Hematopoietic multipotent progenitor cell treated with erythropoietin and hydrocortisone succinate and interleukin-3 and kit ligand, for 8 days (in vitro differentiated cells): ENCODE measurements around the gene KIF4B.
A peak's percentile ranks its signal among the peaks of the same experiment; 100 is the strongest.
"Not testable (repeated sequence)": the region's sequence is repeated elsewhere in the genome, so short reads cannot be mapped to it uniquely, and the experiment has no call there.

ENCODE experiments used
- DNase-seq: peaks from one replicate; pipeline ENCODE4 v3.0.0-alpha.2; 2015

Gene KIF4B

DNA sequence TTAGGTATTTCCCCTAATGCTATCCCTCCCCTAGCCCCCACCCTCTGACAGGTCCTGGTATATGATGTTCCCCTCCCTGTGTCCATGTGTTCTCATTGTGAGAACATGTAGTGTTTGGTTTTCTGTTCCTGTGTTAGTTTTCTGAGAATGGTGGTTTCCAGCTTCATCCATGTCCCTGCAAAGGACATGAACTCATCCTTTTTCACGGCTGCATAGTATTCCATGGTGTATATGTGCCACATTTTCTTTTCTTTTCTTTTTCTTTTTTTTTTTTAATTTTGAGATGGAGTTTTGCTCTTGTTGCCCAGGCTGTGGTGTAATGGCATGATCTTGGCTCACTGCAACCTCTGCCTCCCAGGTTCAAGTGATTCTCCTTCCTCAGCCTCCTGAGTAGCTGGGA lies 7.3 kb upstream of the KIF4B start:
- DNase-seq = not testable (repeated sequence)

DNA sequence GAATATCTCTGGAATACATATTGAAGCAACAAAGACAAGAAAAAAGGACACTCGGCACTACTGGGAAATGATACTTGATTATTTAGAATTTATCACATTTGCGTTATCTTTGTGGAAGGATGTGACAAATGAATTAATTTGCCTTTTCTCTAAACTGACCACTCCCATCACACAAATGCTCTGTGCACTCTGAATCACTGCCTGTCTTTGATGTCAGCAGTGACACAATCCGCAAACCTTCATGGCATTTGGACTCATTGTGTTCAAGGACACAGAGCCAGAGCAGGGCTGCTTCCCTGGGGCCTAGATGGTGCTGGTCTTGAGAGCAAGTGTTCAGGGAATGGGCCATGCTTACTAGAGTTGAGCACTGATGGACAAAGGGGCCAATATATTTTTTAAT lies 4.9 kb upstream of the KIF4B start:
- DNase-seq = no peak

DNA sequence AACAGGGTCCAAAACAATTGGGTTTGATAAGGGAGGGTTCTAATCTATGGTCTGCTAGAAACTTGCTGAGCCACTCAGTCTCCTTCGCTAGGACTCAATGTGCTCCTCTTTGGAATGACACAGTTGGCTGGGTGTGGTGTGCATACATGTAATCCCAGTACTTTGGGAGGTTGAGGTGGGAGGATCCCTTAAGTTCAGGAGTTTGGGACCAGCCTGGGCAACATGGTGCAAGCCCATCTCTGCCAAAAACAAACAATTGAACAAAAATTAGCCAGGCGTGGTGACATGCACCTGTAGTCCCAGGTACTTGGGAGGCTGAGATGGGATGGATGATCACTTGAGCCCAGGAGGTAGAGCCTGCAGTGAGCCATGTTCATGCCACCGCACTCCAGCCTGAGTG lies 2.7 kb upstream of the KIF4B start:
- DNase-seq = no peak

DNA sequence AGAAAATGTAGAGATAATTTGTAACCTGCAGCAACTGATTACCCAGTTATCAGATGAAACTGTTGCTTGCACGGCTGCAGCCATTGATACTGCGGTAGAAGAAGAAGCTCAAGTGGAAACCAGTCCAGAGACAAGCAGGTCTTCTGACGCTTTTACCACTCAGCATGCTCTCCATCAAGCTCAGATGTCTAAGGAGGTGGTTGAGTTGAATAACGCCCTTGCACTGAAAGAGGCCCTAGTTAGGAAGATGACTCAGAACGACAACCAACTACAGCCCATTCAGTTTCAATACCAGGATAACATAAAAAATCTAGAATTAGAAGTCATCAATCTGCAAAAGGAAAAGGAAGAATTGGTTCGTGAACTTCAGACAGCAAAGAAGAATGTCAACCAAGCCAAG lies 1.7 kb downstream of the KIF4B start:
- DNase-seq = peak; percentile 21

DNA sequence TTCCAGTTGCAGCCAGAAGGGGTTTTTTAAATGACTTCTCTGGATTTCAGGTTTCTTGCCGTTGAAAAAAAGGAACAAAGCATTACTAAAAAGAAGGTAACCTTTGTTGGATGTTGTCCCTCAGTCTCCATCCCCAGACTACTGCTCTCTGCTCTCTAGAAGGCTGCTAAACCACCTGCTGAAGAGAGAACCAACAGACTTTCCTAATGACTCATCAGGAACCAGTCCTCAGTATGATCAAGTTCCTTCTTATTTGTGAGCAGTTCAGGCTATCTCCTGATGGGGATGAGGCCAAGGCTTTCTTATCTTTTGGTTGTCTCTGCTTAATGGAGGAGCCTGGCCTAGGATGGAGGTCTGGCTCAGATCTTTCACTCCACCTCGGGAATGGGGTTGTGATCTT lies 4.1 kb downstream of the KIF4B start:
- DNase-seq = peak; percentile 55

DNA sequence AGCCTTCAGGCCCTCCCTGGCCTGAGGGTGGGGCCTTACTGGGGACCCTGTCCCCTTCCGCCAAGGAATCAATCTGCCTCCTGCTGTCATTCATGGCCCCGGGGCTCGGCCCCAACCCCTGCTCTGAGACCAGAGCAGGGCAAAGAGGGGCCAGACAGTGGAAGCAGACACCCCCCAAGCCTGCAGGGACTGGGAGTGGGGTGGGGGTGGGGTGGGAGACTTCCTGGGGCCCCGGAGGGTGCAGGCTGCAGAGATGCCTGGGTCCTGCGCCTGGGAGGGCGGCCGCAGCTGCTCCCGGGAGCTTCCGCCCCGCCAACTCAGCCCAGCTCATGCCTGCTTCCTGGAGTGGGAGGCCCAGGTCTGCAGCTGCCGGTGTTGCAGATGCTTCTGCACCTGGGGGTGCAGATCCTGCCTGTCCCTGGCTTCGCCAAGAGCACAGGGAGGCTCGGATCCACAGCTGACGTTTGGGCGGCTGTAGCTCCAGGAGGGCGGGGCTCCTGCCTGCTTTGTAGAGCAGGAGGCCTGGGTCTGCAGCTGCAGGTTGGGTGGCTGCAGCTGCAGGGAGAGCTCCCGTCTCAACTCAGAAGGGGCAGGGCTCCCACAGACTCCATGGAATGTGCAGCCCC lies 6.2 kb downstream of the KIF4B start:
- DNase-seq = no peak

DNA sequence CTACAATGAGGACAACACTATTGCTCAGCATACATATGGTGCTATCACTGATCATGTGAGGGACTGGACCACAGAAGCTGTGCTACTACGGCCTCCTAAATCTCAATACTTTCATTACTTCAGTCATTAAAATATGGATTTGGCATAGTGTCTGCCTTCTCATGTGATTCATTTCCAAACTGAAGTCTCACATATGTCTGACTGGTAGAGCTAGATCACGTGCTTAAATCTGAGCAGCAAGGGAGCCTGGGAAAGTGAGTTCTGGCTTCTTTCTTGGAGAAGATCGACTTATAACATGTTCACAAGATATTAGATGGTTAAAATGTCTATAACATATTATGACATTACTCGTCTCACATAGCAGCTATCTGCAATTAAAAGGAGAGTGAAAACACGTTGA lies 8.3 kb downstream of the KIF4B start:
- no peak for DNase-seq

DNA sequence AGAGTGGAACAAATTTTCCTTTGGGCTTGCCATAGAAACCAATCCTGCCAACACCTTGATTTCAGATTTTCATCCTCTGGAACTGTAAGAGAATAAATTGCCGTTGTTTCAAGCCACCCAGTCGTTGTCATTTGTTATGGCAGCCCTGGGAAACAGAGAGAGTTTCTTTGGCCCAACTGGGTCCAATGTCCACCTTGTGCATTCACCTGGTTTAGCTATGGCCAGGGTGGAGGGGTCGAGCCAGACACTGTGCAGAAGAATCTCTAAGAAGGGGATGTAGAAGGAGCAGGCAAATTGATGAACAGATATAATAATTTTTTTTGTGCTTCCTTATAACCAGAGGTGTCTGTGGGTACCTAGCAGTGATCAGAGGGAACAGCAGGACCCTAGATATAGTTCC lies 9.8 kb downstream of the KIF4B start:
- DNase-seq = no peak

DNA sequence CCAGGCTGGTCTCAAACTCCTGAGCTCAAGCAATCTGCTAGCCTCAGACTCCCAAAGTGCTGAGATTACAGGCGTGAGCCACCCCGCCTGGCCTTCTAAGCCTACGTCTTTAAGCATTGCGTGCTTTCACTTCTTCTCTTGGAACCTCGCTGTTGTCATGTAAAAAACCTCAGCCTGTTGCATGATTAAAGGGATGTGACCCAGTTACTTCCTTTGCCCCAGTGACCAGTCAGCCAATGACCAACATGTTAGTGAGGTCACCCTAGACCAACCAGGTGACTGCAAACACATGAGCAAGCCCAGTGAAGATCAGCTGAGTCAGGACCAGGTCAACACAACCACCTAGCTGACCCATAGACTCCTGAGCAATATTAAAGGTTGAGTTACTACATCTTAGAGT lies 10.5 kb downstream of the KIF4B start:
- no peak for DNase-seq

DNA sequence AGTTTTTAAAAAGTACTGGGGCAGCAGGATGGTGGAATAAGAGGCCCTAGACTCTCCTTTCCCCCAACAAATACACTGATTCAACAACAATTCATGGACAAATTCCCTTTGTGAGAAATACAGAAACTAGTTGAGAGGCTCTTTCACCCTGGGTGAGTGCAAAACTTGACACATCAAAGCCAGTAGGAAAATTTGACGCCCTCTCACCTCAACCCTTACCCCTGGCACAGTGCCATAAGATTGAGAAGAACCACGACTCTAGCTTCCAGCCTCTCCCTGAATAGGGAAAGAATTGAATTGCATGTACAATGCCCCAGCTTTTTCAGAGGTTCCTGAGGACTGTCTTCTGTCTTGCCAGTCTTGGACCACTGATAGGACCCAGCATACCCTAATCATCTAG lies 12.3 kb downstream of the KIF4B start:
- peak; percentile 40 for DNase-seq

DNA sequence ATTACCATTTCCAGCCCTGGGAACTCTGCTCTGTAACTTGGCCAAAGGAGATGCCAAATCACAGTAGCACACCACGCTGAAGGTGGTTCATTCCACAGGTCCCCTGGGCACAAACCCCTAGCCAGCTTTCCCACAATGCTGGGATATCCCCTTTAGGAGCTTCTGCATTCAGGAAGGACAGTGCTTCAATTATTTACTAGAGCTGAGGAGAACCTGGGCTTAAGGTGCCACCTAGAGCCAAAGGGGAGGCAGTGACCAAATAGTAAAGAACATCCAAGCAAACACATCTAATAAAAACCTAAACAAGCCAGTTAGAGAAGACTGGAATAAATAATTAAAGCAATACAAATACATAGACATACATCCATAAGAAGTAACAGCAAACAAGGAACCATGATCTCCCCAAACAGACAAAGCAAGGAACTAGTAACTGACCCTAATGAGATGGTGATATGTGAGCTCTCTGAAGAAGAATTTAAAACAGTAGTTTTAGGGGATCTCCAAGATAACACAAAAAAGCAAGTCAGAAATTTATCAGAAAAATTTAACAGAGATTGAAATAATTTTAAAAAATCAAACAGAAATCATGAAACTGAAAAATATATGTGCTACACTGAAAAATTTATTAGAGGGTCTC lies 14.6 kb downstream of the KIF4B start:
- peak; percentile 62 for DNase-seq

DNA sequence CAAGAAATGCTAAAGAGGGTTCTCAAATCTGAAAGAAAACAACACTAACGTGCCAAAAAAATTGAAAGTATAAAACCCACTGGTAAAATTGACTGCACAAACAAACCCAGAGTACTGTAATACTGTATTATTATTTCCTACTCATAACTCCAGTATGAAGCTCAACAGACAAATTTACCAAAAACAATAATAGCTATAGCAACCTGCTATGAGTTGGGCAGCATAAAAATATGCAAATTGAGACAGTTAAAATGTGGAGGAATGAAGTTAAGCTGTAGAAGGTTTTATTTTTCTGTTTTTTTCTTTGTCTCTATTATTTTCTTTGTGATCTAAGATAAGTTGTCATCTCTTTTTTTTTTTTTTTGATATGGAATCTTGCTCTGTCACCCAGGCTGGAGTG lies 15.7 kb downstream of the KIF4B start:
- no peak for DNase-seq

DNA sequence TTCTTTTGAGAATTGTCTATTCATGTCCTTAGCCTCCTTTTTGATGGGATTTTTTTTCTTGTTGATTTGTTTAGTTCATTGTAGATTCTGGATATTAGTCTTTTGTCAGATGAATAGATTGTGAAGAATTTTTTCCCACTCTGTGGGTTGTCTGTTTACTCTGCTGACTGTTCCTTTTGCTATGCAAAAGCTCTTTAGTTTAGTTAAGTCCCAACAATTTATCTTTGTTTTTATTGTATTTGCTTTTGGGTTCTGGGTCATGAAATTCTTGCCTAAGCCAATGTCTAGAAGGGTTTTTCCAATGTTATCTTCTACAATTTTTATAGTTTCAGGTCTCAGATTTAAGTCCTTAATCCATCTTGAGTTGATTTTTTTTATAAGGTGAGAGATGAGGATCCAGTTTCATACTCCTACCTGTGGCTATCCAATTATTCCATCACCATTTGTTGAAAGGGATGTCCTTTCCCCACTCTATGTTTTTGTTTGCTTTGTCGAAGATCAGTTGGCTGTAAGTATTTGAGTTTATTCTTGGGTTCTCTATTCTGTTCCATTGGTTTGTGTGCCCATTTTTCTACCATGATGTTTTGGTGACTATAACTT lies 20.7 kb downstream of the KIF4B start:
- DNase-seq = not testable (repeated sequence)

DNA sequence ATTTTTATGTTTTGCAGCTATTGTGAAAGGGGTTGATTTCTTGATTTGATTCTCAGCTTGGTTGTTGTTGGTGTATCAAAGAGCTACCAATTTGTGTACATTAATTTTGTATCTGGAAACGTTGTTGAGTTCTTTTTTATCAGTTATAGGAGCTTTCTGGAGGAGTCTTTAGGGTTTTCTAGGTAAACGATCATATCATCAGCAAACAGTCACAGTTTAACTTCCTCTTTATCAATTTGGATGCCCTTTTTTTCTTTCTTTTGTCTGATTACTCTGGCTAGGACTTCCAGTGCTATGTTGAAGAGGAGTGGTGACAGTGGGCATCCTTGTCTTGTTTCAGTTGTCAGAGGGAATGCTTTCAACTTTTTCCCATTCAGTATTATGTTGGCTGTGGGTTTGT lies 21.5 kb downstream of the KIF4B start:
- DNase-seq = peak; percentile 50

DNA sequence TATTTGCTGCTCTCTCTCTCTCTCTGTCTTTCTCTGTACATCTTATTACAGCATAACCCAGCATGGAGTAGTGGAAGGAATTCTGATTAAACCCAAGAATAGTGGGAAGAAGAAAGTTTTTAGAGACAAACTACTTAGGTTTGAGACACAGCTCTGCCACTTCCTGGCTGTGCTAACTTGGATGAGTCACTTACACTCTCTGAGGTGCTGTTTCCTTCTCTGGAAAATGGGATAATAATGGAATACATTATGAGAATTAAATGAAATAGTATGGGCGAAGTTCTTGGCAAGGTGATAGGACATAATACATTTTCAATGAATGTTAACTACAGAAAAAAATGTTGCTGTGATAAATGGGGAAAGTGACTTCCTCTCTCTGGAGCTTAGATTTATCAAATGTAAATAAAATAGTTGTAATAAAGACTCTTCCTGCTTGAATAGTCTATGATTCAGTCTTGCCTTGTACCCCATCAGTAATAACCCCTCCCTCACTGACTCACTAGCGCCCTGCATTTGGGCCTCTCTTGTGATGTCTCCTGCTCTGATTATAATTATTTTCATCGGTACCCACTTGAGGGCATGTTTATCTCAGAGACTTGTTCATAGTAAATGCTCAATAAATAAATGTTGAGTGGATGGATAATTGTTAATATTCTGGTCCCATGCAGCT lies 27.6 kb downstream of the KIF4B start:
- no peak for DNase-seq

DNA sequence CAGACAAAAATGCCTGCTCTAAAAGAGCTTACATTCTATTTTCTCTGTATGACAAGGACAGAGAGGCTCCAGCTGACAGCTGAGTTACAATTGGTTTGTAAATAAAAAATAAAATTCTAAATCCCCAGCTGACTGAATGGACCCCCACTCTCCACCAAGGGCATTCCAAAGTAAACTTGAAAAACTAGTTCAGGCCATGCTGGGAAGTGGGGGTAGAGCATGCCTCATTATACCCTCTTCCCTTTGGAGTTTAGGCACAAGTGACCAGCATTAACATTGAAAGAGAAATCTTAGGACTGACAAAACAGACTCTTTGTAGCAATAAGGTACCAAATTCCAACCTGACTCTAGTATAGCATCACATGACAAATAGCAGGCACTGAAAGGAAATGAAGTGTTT lies 31.0 kb downstream of the KIF4B start:
- no peak for DNase-seq

DNA sequence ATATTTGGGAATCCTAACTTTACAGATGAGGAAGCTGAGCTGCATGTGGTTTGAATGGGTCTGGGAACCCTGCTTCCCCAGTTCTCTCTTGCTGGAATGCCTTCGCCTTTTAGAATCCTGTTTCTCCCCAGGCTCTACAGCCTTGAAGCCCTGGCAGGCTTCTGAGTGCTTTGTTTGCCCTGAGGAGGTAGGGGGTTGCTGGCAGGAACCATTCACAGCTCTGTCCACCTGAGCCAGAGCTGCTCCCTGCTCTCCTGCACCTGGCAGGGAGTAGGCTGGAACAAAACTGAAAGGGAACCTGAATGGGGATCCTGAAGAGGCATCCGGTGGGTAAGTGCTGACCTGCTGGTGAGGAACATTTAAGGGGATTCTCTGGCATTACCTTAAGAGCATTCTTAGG lies 33.0 kb downstream of the KIF4B start:
- DNase-seq = no peak

DNA sequence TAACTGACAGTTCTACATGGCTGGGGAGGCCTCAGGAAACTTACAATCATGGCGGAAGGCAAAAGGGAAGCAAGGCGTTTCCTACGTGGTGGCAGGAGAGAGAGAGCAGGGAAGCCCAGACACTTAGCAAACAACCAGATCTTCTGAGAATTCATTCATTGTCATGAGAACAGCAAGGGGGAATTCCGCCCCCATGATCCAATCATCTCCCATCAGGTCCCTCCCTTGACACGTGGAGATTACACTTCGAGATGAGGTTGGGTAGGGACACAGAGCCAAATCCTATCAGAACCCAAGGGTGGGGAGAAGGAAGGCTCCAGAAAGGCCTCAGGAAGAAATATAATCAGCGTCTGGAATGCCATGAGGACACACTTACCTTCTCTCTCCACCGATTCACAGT lies 34.3 kb downstream of the KIF4B start:
- no peak for DNase-seq

DNA sequence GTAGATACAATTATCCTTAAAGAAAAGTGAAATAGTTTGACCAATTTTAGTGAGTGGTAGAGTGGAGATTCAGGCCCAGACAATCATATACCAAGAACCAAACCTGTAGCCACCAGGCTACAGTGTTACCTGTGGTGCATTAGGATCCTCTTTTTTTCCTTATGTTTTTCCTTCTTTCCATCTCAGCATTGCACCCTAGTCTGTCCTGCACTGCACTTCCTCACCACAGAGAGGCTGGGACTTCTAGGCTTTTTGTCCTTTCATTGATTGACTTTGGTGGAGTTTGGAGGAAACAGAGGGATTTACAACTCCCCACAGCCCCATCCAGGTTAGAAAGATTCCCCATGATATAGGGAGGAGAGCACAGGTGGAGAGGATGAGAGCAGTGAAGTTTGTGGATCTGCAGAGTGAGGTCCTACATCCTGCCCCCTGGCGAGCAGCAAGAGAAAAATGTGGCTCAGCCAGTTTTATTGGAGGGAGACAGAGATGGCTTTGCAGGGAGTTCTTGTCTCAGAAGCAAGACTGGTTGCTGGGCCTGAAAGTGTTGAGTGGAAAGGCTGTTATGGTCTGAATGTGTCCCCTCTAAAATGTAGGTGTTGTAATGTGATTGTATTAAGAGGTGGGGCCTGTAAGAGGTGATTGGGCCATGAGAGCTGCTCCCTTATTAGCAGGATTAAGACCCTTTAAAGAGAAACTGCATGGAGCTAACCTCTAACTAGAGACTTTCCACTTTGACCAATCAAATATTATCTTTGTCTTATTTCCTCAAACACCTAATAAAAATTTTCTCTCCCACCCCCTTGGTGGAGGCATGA lies 36.2 kb downstream of the KIF4B start:
- DNase-seq = no peak

DNA sequence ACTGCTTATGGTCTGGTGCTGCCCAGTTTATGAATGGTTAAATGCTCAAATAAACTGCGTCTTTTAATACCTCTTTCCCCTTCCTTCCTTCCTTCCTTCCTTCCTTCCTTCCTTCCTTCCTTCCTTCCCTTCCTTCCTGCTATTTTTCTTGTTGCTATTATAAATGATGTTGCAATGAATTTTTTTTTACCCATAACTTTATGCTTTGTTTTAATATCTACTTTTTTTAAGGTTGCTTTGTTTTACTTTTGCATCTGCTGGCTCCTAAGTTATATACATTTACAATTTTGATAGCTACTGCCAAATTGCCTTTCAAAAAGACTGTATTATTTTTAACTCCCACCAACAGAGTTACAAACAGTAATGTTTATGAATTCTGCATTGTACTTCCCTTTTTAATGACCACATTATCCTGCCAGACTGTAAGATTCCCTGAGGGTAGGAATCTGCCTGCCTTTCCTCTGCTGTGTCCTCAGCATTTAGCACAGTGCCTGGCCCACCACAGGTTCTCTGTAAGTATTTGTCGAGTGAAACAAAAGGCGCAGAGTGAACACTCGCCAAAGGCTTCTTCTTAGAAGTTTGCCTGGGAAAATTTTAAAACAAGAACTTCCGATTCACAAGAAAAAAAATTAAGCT lies 36.9 kb downstream of the KIF4B start:
- no peak for DNase-seq

DNA sequence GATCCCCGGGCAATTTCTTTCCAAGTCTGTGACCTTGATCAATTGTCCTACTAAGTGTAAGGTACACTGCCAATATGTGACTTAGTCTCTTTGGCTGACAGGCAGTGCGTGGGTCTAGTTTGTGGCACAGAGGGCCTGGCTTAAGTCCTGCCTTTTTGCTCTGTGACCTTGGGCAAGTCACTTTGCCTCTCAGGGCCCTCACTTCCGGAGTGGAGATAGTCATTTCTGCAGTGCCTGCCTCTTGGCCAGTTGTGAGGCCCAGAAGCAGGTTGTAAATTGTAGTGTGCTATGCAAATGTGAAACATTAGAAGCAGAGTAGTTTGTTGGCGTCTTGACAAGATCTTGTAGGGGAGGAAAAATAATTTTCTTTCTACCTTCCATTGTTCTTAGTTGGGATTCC lies 39.0 kb downstream of the KIF4B start:
- no peak for DNase-seq

DNA sequence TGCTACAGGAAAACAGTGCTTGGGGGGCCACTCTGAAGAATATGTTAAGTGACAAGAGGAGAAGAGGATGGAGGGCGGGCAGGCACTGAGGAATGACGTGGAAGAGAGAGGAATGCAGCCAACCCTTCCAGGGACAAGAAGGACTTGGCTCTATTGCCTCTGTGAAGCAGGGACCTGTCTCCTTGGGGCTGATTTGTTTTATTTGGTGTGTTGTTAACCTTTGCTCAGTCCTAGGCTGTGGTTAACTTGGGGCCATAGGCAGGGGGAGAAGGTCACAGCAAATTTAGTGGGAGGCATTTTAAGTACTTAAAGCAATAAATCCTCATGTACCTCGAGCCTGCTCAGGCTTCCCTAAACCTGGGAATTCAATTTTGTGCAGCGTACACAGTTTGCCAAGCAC lies 39.9 kb downstream of the KIF4B start:
- no peak for DNase-seq
